ENCODE results near the gene RNF144B.
A peak's percentile ranks its signal among the peaks of the same experiment; 100 is the strongest.
"Not testable (repeated sequence)": the region's sequence is repeated elsewhere in the genome, so short reads cannot be mapped to it uniquely, and the experiment has no call there.

RNF144B gene

GRCh38 chr6:18362058-18362561 lies 25.0 kb upstream of the RNF144B start:
- Histone ChIP-seq H3K79me2 (ENCODE audit: control insufficient read depth, low read length) (peaks cover 8% of the 10 kb centered on the region), H3K4me1 (ENCODE audit: control insufficient read depth, low read length) (peaks cover 66% of the 10 kb centered on the region), H3K27me3 (ENCODE audit: control insufficient read depth, low read length) (no peaks in the 10 kb centered on the region), H3K9me2 (replicated peaks; ENCODE audit: control insufficient read depth, low read length) (no peaks in the 10 kb centered on the region), H3K4me2 (ENCODE audit: low read length) (peak overlapping the region; percentile 62), H3K4me3 (ENCODE audit: low read length) (peak overlapping the region; percentile 50), H3F3A (ENCODE audit: control insufficient read depth, insufficient read depth) (peaks cover 24% of the 10 kb centered on the region), H3K36me3 (ENCODE audit: control insufficient read depth, low read length) (peaks cover 20% of the 10 kb centered on the region), H4K20me1 (ENCODE audit: control insufficient read depth, insufficient read depth, low read depth, low read length) (no peaks in the 10 kb centered on the region), H3K27ac (ENCODE audit: low read depth, low read length) (peak overlapping the region; percentile 99), H3K9me3 (ENCODE audit: control insufficient read depth, insufficient read depth, low read length) (peaks cover 9% of the 10 kb centered on the region; the same call in 1 of the 2 replicates)
- TF ChIP-seq, protein P1, sequence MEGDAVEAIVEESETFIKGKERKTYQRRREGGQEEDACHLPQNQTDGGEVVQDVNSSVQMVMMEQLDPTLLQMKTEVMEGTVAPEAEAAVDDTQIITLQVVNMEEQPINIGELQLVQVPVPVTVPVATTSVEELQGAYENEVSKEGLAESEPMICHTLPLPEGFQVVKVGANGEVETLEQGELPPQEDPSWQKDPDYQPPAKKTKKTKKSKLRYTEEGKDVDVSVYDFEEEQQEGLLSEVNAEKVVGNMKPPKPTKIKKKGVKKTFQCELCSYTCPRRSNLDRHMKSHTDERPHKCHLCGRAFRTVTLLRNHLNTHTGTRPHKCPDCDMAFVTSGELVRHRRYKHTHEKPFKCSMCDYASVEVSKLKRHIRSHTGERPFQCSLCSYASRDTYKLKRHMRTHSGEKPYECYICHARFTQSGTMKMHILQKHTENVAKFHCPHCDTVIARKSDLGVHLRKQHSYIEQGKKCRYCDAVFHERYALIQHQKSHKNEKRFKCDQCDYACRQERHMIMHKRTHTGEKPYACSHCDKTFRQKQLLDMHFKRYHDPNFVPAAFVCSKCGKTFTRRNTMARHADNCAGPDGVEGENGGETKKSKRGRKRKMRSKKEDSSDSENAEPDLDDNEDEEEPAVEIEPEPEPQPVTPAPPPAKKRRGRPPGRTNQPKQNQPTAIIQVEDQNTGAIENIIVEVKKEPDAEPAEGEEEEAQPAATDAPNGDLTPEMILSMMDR (IDR thresholded peaks at IDR 0.05; ENCODE audit: low read depth, low read length, poor library complexity, severe bottlenecking) = no peak
- TF ChIP-seq EZH2phosphoT487 (IDR thresholded peaks at IDR 0.05; ENCODE audit: borderline replicate concordance, low read length) = no peak

DNA sequence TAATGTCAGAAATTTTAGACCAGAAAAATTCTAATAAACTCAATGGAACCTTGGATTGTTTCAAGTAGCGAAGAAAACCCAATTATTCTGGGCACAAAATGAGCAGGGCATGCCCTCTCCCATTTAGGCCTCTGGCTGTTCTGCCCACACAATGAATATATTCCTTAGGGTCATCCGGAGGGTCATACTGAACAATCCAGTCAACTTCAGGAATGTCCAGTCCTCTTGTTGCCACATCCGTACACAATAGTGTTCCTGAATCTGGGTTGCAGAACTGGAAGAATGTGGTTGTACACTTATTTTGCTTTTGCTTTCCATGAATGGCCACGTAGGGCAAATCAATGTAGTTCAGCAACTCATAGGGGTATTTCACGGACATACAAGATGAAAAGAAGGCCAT lies 23.4 kb upstream of the RNF144B start:
- Histone ChIP-seq H3K79me2 (ENCODE audit: control insufficient read depth, low read length) (peaks cover 8% of the 10 kb centered on the region), H3K4me1 (ENCODE audit: control insufficient read depth, low read length) (peaks cover 57% of the 10 kb centered on the region), H3K4me2 (ENCODE audit: low read length) (no peak overlapping the region), H3F3A (ENCODE audit: control insufficient read depth, insufficient read depth) (peaks cover 19% of the 10 kb centered on the region), H3K9me2 (replicated peaks; ENCODE audit: control insufficient read depth, low read length) (no peaks in the 10 kb centered on the region), H3K4me3 (ENCODE audit: low read length) (no peak overlapping the region), H3K9me3 (ENCODE audit: control insufficient read depth, insufficient read depth, low read length) (peaks cover 9% of the 10 kb centered on the region; the same call in 1 of the 2 replicates), H4K20me1 (ENCODE audit: control insufficient read depth, insufficient read depth, low read depth, low read length) (no peaks in the 10 kb centered on the region), H3K27ac (ENCODE audit: low read depth, low read length) (no peak overlapping the region), H3K27me3 (ENCODE audit: control insufficient read depth, low read length) (no peaks in the 10 kb centered on the region), H3K36me3 (ENCODE audit: control insufficient read depth, low read length) (peaks cover 16% of the 10 kb centered on the region; the same call in 1 of the 2 replicates)
- TF ChIP-seq EZH2phosphoT487 (IDR thresholded peaks at IDR 0.05; ENCODE audit: borderline replicate concordance, low read length) = no peak
- TF ChIP-seq, protein P1 (IDR thresholded peaks at IDR 0.05; ENCODE audit: low read depth, low read length, poor library complexity, severe bottlenecking) = no peak

DNA sequence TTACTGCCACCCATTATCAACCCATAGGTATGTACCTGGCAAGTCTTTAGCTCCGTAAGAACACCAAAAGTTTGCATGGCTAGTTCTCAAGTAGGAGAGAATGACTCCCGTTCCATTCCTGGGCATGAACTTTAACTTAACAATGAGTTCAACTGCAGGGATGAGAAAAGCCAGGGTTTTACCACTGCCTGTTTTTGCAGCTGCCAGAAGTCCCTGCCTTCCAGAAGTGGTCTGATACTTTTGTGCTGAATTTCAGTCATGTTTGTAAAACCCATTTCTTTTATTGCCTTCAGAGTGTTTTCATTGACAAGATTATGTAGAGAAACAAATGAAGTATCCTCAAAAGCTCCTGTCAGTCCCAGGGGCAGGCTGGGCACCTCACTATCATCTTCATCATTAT lies 22.6 kb upstream of the RNF144B start:
- not testable (repeated sequence) for H3K27me3 ChIP-seq (ENCODE audit: control insufficient read depth, low read length); H3K4me3 ChIP-seq (ENCODE audit: low read length); H4K20me1 ChIP-seq (ENCODE audit: control insufficient read depth, insufficient read depth, low read depth, low read length); H3K27ac ChIP-seq (ENCODE audit: low read depth, low read length); H3K9me3 ChIP-seq (ENCODE audit: control insufficient read depth, insufficient read depth, low read length); H3K79me2 ChIP-seq (ENCODE audit: control insufficient read depth, low read length); H3K4me2 ChIP-seq (ENCODE audit: low read length); H3K9me2 ChIP-seq (replicated peaks; ENCODE audit: control insufficient read depth, low read length)
- Histone ChIP-seq H3K36me3 (ENCODE audit: control insufficient read depth, low read length) (peaks cover 13% of the 10 kb centered on the region; the same call in 1 of the 2 replicates), H3K4me1 (ENCODE audit: control insufficient read depth, low read length) (peaks cover 51% of the 10 kb centered on the region), H3F3A (ENCODE audit: control insufficient read depth, insufficient read depth) (peaks cover 15% of the 10 kb centered on the region)

GRCh38 chr6:18367371-18367770 lies 19.8 kb upstream of the RNF144B start:
- no peak overlapping the region for H3K27ac ChIP-seq (ENCODE audit: low read depth, low read length)
- TF ChIP-seq EZH2phosphoT487 (IDR thresholded peaks at IDR 0.05; ENCODE audit: borderline replicate concordance, low read length) = no peak
- TF ChIP-seq, protein P1 (IDR thresholded peaks at IDR 0.05; ENCODE audit: low read depth, low read length, poor library complexity, severe bottlenecking) = no peak
- H3K9me2 ChIP-seq (replicated peaks; ENCODE audit: control insufficient read depth, low read length) = no peaks in the 10 kb centered on the region
- no peaks in the 10 kb centered on the region for H3K79me2 ChIP-seq (ENCODE audit: control insufficient read depth, low read length)
- no peaks in the 10 kb centered on the region for H3K27me3 ChIP-seq (ENCODE audit: control insufficient read depth, low read length)
- H3K4me2 ChIP-seq (ENCODE audit: low read length) = no peak overlapping the region
- H3K36me3 ChIP-seq (ENCODE audit: control insufficient read depth, low read length) = peaks cover 2% of the 10 kb centered on the region; the same call in 1 of the 2 replicates
- no peak overlapping the region for H3K4me3 ChIP-seq (ENCODE audit: low read length)
- H3F3A ChIP-seq (ENCODE audit: control insufficient read depth, insufficient read depth) = 0 out of 2 replicates have a peak, but pooled peaks cover 4% of the 10 kb centered on the region
- peaks cover 31% of the 10 kb centered on the region for H3K4me1 ChIP-seq (ENCODE audit: control insufficient read depth, low read length)
- peaks cover 9% of the 10 kb centered on the region; the same call in 1 of the 2 replicates for H3K9me3 ChIP-seq (ENCODE audit: control insufficient read depth, insufficient read depth, low read length)
- no peaks in the 10 kb centered on the region for H4K20me1 ChIP-seq (ENCODE audit: control insufficient read depth, insufficient read depth, low read depth, low read length)
